Left forelimb (tissue), 1 donor: ENCODE data around the gene TNS1.

Source experiments
- DNase-seq: peaks from one replicate; pipeline ENCODE4 v3.0.0-alpha.2; 2018; ENCODE audit warnings: low spot score

Gene TNS1

GRCh38 chr2:217942731-217943335 lies 60.0 kb downstream of the TNS1 start:
- DNase-seq, result no peak

- no peak for DNase-seq
Measured at GRCh38 chr2:217941886-217942728, 60.7 kb downstream of the TNS1 start.

- no peak for DNase-seq
Measured at GRCh38 chr2:217941339-217941738, 61.5 kb downstream of the TNS1 start.

GRCh38 chr2:217940261-217941220 lies 62.3 kb downstream of the TNS1 start:
- no peak for DNase-seq

- DNase-seq, result no peak
Measured at GRCh38 chr2:217939629-217940245, 63.1 kb downstream of the TNS1 start.

- DNase-seq, result no peak
Measured at GRCh38 chr2:217939220-217939619, 63.6 kb downstream of the TNS1 start.

GRCh38 chr2:217938036-217938435 lies 64.8 kb downstream of the TNS1 start:
- no peak for DNase-seq

- DNase-seq, result no peak
Measured at GRCh38 chr2:217937446-217937845, 65.3 kb downstream of the TNS1 start.

- DNase-seq, result no peak
Measured at GRCh38 chr2:217936952-217937351, 65.8 kb downstream of the TNS1 start.

- no peak for DNase-seq
Measured at GRCh38 chr2:217935901-217936684, 66.7 kb downstream of the TNS1 start.

GRCh38 chr2:217935235-217935879 lies 67.4 kb downstream of the TNS1 start:
- no peak for DNase-seq

- no peak for DNase-seq
Measured at GRCh38 chr2:217934321-217935131, 68.3 kb downstream of the TNS1 start.

- no peak for DNase-seq
Measured at GRCh38 chr2:217933617-217933993, 69.2 kb downstream of the TNS1 start.

GRCh38 chr2:217932803-217933616 lies 69.8 kb downstream of the TNS1 start:
- DNase-seq, result no peak

GRCh38 chr2:217931846-217932560 lies 70.8 kb downstream of the TNS1 start:
- no peak for DNase-seq

GRCh38 chr2:217930761-217931563 lies 71.8 kb downstream of the TNS1 start:
- no peak for DNase-seq
